ENCODE data around the gene FBXO8.

The FBXO8 gene

DNA sequence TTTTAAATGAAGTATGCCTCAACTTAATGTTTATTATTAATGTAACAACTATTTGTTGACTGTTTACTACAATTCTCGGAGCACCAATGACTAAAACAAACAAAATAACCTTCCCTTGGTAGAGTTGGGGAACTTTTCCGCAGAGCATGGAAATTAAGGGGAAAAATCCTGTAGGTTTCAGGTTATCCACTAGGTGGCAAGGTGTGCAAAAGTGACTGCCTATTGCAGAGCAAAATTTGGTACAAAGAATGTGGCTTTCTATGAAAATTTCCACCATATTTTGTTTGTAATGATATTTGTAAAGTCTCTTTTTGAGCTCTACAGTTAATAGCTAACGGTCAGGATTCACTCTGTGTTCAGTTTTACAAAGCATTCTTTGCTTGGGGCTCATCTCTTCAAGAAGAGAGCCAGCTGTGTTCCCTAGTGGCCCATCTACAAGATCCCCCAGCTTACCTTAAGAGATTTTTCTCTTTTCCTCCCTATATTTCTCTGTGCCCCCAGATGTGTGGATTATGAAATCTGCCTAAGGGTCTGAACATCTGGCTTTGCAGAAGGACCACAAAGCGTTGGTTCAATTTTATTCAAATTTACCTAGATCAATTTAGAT, 61.1 kb downstream of the FBXO8 start:
- peak; percentile 42 for TF ChIP-seq ZNF654 (tag by site-specific recombination; IDR thresholded peaks at IDR 0.05; ENCODE audit: low read depth)
- peak; percentile 31; the same call in 1 of the 2 replicates for TF ChIP-seq PRDM1 (tag by site-specific recombination; IDR thresholded peaks at IDR 0.05)
- TF ChIP-seq, protein P1, sequence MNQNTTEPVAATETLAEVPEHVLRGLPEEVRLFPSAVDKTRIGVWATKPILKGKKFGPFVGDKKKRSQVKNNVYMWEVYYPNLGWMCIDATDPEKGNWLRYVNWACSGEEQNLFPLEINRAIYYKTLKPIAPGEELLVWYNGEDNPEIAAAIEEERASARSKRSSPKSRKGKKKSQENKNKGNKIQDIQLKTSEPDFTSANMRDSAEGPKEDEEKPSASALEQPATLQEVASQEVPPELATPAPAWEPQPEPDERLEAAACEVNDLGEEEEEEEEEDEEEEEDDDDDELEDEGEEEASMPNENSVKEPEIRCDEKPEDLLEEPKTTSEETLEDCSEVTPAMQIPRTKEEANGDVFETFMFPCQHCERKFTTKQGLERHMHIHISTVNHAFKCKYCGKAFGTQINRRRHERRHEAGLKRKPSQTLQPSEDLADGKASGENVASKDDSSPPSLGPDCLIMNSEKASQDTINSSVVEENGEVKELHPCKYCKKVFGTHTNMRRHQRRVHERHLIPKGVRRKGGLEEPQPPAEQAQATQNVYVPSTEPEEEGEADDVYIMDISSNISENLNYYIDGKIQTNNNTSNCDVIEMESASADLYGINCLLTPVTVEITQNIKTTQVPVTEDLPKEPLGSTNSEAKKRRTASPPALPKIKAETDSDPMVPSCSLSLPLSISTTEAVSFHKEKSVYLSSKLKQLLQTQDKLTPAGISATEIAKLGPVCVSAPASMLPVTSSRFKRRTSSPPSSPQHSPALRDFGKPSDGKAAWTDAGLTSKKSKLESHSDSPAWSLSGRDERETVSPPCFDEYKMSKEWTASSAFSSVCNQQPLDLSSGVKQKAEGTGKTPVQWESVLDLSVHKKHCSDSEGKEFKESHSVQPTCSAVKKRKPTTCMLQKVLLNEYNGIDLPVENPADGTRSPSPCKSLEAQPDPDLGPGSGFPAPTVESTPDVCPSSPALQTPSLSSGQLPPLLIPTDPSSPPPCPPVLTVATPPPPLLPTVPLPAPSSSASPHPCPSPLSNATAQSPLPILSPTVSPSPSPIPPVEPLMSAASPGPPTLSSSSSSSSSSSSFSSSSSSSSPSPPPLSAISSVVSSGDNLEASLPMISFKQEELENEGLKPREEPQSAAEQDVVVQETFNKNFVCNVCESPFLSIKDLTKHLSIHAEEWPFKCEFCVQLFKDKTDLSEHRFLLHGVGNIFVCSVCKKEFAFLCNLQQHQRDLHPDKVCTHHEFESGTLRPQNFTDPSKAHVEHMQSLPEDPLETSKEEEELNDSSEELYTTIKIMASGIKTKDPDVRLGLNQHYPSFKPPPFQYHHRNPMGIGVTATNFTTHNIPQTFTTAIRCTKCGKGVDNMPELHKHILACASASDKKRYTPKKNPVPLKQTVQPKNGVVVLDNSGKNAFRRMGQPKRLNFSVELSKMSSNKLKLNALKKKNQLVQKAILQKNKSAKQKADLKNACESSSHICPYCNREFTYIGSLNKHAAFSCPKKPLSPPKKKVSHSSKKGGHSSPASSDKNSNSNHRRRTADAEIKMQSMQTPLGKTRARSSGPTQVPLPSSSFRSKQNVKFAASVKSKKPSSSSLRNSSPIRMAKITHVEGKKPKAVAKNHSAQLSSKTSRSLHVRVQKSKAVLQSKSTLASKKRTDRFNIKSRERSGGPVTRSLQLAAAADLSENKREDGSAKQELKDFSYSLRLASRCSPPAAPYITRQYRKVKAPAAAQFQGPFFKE (tag by site-specific recombination; IDR thresholded peaks at IDR 0.05; ENCODE audit: borderline replicate concordance): no peak
- Histone ChIP-seq H3K4me3 (ENCODE audit: low read depth, low read length) (no peak overlapping the region), H3K27ac (ENCODE audit: extremely low read depth, low read depth, low read length) (no peak overlapping the region), H3K9me3 (ENCODE audit: control insufficient read depth, insufficient read depth, low read depth, low read length) (no peaks in the 10 kb centered on the region), H3K4me1 (ENCODE audit: control insufficient read depth, insufficient read depth, low read length) (no peaks in the 10 kb centered on the region), H3K36me3 (ENCODE audit: control insufficient read depth in 2 of 2, insufficient read depth in 1 of 2, low read length in 2 of 2) (no peaks in the 10 kb centered on the region)
- POLR2A ChIA-PET: no interaction called here
- CTCF ChIA-PET: interaction anchor here (0.6 to 1.2 kb wide), 3 partner anchors 97 to 283 kb away, joined by 3 to 4 read pairs (median 3); no protein-coding TSS in a partner anchor

DNA sequence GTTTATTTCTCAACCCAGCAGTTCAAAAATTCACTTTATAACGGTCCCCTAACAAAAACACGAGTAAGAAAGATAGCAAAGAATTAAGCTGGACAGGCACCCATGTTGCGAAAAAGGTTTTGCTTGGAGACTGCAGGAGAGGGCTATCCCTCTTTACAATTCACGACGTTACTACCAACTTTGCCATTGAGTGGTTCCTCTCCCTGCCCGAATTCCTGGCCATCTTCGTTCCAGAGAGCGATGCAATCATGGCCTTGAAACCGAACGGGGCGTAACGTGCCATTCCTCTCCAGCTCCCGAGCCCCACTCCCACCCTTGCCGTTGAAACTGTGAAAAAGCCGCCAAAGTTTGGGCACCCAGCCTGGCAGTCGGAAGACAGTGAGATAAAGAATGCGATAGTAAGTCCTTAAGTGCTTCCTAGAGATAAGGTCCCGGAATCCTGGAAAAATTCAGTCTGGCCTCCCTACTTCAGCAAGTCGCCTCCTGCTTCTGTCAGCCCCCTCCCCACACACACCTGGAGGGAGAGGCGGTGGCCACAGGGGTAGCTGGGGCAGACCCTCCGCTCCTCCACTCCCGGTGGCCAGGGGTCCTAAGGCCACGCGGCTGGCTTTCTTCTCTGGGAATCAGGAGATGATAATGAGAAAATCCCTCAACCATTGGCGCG, 65.2 kb downstream of the FBXO8 start:
- CTCF ChIA-PET: interaction anchor here (0.8 to 1.3 kb wide), 2 partner anchors 65 to 103 kb away, joined by 3 to 4 read pairs; no protein-coding TSS in a partner anchor
- TF ChIP-seq, protein P2, sequence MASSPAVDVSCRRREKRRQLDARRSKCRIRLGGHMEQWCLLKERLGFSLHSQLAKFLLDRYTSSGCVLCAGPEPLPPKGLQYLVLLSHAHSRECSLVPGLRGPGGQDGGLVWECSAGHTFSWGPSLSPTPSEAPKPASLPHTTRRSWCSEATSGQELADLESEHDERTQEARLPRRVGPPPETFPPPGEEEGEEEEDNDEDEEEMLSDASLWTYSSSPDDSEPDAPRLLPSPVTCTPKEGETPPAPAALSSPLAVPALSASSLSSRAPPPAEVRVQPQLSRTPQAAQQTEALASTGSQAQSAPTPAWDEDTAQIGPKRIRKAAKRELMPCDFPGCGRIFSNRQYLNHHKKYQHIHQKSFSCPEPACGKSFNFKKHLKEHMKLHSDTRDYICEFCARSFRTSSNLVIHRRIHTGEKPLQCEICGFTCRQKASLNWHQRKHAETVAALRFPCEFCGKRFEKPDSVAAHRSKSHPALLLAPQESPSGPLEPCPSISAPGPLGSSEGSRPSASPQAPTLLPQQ (tag by site-specific recombination; IDR thresholded peaks at IDR 0.05): peak; percentile 45; the same call in 1 of the 2 replicates
- TF ChIP-seq ZNF394 (tag by site-specific recombination; IDR thresholded peaks at IDR 0.05; ENCODE audit: borderline replicate concordance) (peak; percentile 57; the same call in 1 of the 2 replicates), ZNF335 (tag by site-specific recombination; conservative IDR thresholded peaks at IDR 0.05) (peak; percentile 70), GLIS2 (tag by site-specific recombination; IDR thresholded peaks at IDR 0.05) (peak; percentile 1; the same call in 1 of the 2 replicates), ZNF146 (tag by site-specific recombination; IDR thresholded peaks at IDR 0.05) (no peak), ZNF423 (tag by site-specific recombination; IDR thresholded peaks at IDR 0.05) (no peak)
- Histone ChIP-seq H3K4me3 (ENCODE audit: low read depth, low read length) (peak overlapping the region; percentile 40; the same call in 1 of the 2 replicates), H3K27ac (ENCODE audit: extremely low read depth, low read depth, low read length) (no peak overlapping the region; the same call in 1 of the 2 replicates), H3K4me1 (ENCODE audit: control insufficient read depth, insufficient read depth, low read length) (no peaks in the 10 kb centered on the region), H3K36me3 (ENCODE audit: control insufficient read depth in 2 of 2, insufficient read depth in 1 of 2, low read length in 2 of 2) (no peaks in the 10 kb centered on the region), H3K9me3 (ENCODE audit: control insufficient read depth, insufficient read depth, low read depth, low read length) (no peaks in the 10 kb centered on the region)
- POLR2A ChIA-PET: no interaction called here

DNA sequence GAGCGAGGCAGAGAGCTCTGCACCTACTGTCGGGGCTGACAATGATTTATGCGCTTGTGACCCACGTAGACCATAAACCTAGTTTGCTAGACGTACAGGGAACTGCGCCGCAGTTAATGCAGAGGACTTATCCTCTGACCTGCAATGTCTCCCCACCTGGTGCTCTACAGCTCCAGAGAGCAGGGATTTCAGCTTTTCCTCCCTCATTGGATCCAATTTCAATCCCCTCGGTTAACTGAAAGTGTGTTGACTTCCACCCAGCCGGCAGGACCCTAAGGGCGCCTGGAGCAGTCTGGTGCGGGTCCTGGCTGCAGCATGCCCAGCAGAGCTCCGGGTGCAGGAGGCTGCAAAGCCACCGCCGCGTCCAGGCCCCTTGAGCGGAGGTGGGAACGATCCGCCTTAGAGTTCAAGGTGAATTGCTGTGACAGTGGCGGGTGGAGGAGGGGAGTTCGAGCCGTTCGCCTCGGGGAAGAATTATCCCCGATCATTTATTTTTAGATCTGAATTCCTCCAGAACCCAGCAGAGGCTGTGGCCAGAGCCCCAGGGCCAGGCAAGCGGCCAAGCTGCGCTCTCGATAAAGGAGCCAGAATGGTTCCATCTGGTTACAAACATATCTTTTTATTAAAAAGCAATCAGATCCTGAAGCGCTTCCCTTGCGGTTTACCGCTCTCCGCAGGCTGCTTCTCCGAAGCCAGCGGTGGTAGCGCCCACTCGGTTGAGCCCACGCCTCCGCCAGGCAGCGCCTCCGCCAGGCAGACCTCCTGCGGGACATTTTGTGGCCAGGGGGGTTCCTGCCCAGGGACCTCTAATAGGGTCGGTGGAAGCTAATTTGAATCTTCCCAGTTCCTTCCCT, 66.0 kb downstream of the FBXO8 start:
- Histone ChIP-seq H3K4me3 (ENCODE audit: low read depth, low read length) (peak overlapping the region; percentile 40), H3K36me3 (ENCODE audit: control insufficient read depth in 2 of 2, insufficient read depth in 1 of 2, low read length in 2 of 2) (no peaks in the 10 kb centered on the region), H3K9me3 (ENCODE audit: control insufficient read depth, insufficient read depth, low read depth, low read length) (no peaks in the 10 kb centered on the region), H3K4me1 (ENCODE audit: control insufficient read depth, insufficient read depth, low read length) (no peaks in the 10 kb centered on the region), H3K27ac (ENCODE audit: extremely low read depth, low read depth, low read length) (peak overlapping the region; percentile 58; the same call in 1 of the 2 replicates)
- ChIA-PET POLR2A (no interaction called here), CTCF (interaction anchor here (0.7 to 1.3 kb wide), 3 partner anchors 13 to 101 kb away, joined by 4 to 6 read pairs (median 4); no protein-coding TSS in a partner anchor)
- TF ChIP-seq, protein P3, sequence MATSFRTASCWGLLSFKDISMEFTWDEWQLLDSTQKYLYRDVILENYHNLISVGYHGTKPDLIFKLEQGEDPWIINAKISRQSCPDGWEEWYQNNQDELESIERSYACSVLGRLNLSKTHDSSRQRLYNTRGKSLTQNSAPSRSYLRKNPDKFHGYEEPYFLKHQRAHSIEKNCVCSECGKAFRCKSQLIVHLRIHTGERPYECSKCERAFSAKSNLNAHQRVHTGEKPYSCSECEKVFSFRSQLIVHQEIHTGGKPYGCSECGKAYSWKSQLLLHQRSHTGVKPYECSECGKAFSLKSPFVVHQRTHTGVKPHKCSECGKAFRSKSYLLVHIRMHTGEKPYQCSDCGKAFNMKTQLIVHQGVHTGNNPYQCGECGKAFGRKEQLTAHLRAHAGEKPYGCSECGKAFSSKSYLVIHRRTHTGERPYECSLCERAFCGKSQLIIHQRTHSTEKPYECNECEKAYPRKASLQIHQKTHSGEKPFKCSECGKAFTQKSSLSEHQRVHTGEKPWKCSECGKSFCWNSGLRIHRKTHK (tag by site-specific recombination; IDR thresholded peaks at IDR 0.05): no peak
- TF ChIP-seq ZNF19 (tag by site-specific recombination; IDR thresholded peaks at IDR 0.05; ENCODE audit: low read depth) (no peak), ZNF2 (tag by site-specific recombination; IDR thresholded peaks at IDR 0.05) (no peak), ZNF335 (tag by site-specific recombination; conservative IDR thresholded peaks at IDR 0.05) (peak; percentile 11; the same call in 1 of the 2 replicates), ZNF341 (tag by site-specific recombination; IDR thresholded peaks at IDR 0.05; ENCODE audit: low read depth) (no peak), GLIS2 (tag by site-specific recombination; IDR thresholded peaks at IDR 0.05) (peak; percentile 53; the same call in 1 of the 2 replicates), SALL2 (tag by site-specific recombination; IDR thresholded peaks at IDR 0.05; ENCODE audit: borderline replicate concordance) (no peak)
- TF ChIP-seq, protein P4, sequence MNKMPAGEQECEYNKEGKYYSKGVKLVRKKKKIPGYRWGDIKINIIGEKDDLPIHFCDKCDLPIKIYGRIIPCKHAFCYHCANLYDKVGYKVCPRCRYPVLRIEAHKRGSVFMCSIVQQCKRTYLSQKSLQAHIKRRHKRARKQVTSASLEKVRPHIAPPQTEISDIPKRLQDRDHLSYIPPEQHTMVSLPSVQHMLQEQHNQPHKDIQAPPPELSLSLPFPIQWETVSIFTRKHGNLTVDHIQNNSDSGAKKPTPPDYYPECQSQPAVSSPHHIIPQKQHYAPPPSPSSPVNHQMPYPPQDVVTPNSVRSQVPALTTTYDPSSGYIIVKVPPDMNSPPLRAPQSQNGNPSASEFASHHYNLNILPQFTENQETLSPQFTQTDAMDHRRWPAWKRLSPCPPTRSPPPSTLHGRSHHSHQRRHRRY (tag by site-specific recombination; IDR thresholded peaks at IDR 0.05): no peak
- TF ChIP-seq, protein P5, sequence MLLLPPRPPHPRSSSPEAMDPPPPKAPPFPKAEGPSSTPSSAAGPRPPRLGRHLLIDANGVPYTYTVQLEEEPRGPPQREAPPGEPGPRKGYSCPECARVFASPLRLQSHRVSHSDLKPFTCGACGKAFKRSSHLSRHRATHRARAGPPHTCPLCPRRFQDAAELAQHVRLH (tag by site-specific recombination; IDR thresholded peaks at IDR 0.05): no peak

Data from HEK293 (cell line).